Naive thymus-derived CD4-positive, alpha-beta T cell (primary cell): ENCODE data around the gene THBS3. TPM values are rescaled to one million over a fixed set of nuclear protein-coding genes. Genes with fewer than 3 reads are reported as not detected.
"Not testable (repeated sequence)": the region's sequence is repeated elsewhere in the genome, so short reads cannot be mapped to it uniquely, and the experiment has no call there.

Experiments used
- ATAC-seq: fragments of 150-1000 bp; cut with Tn5 transposase; 2 replicates; pipeline ENCODE4 v1.10.0; 2021; ENCODE audit warnings: mild to moderate bottlenecking, moderate library complexity
- CTCF ChIA-PET: fragments of 350-600 bp; sonication (Branson Sonifier 250); formaldehyde crosslinking; loops from one replicate; lab custom pipeline; 2021; ENCODE audit warnings: antibody characterized with exemption; lab: Charles Lee
- POLR2A ChIA-PET: fragments of 350-600 bp; sonication (Branson Sonifier 250); formaldehyde crosslinking; loops from one replicate; lab custom pipeline; 2021; ENCODE audit warnings: antibody characterized with exemption, inconsistent platforms; lab: Charles Lee
- DNase-seq, 9 donors: peaks; one replicate each; pipeline versions ENCODE4 v3.0.0 to v3.0.0-alpha.2; 2020 to 2022; ENCODE audit warnings: mixed read lengths in 1 of 9
- H3K27ac ChIP-seq: one replicate; pipeline ENCODE4 v1.7.0; 2013; ENCODE audit warnings: mild to moderate bottlenecking, low read depth, low read length, moderate library complexity
- H3K27me3 ChIP-seq, 2 donors: one replicate each; pipeline ENCODE4 v1.7.0; 2013; ENCODE audit warnings: low read length in 2 of 2, mild to moderate bottlenecking in 2 of 2, moderate library complexity in 2 of 2; ENCODE audit not compliant: control insufficient read depth in 2 of 2, insufficient read depth in 2 of 2
- H3K36me3 ChIP-seq, 3 experiments: 1 replicate in 2 of 3; 2 replicates in 1 of 3; pipeline ENCODE4 v1.7.0; 2013; ENCODE audit warnings: low read length in 3 of 3, mild to moderate bottlenecking in 3 of 3, moderate library complexity in 1 of 3; ENCODE audit not compliant: insufficient read depth in 3 of 3, control insufficient read depth in 2 of 3
- H3K4me1 ChIP-seq, 2 donors: one replicate each; pipeline ENCODE4 v1.7.0; 2013; ENCODE audit warnings: low read length in 2 of 2, mild to moderate bottlenecking in 2 of 2, moderate library complexity in 1 of 2; ENCODE audit not compliant: control insufficient read depth in 2 of 2, insufficient read depth in 2 of 2
- H3K4me3 ChIP-seq: 2 replicates; pipeline ENCODE4 v1.7.0; 2013; ENCODE audit warnings: mild to moderate bottlenecking, low read length
- H3K9me3 ChIP-seq, 3 experiments: 1 replicate in 2 of 3; 2 replicates in 1 of 3; pipeline ENCODE4 v1.7.0; 2013; ENCODE audit warnings: low read length in 3 of 3; ENCODE audit not compliant: control insufficient read depth in 2 of 3
- H3K27ac Mint-ChIP-seq, 9 donors: one replicate each; pipeline ENCODE4 v1.8.0; 2020 to 2022; ENCODE audit warnings: mixed read lengths in 9 of 9, mild to moderate bottlenecking in 8 of 9, moderate library complexity in 5 of 9, inconsistent platforms in 2 of 9
- H3K27me3 Mint-ChIP-seq, 5 donors: one replicate each; pipeline ENCODE4 v1.8.0; 2021 to 2022; ENCODE audit warnings: mixed read lengths in 5 of 5, mild to moderate bottlenecking in 1 of 5
- H3K36me3 Mint-ChIP-seq, 5 donors: one replicate each; pipeline ENCODE4 v1.8.0; 2020 to 2022; ENCODE audit warnings: mixed read lengths in 5 of 5, mild to moderate bottlenecking in 3 of 5, inconsistent platforms in 1 of 5
- H3K4me1 Mint-ChIP-seq, 7 donors: one replicate each; pipeline ENCODE4 v1.8.0; 2020 to 2022; ENCODE audit warnings: mixed read lengths in 7 of 7, mild to moderate bottlenecking in 3 of 7, inconsistent platforms in 1 of 7
- H3K4me3 Mint-ChIP-seq, 10 donors: one replicate each; pipeline ENCODE4 v1.8.0; 2020 to 2022; ENCODE audit warnings: mild to moderate bottlenecking in 10 of 10, mixed read lengths in 10 of 10, moderate library complexity in 6 of 10, inconsistent platforms in 2 of 10
- H3K9me3 Mint-ChIP-seq, 11 donors: one replicate each; pipeline ENCODE4 v1.8.0; 2020 to 2022; ENCODE audit warnings: mixed read lengths in 11 of 11, mild to moderate bottlenecking in 4 of 11, inconsistent platforms in 1 of 11, moderate library complexity in 1 of 11
- intact Hi-C, 2 donors: fragments of 100-400 bp; cut with micrococcal nuclease; formaldehyde crosslinking; loops; one replicate each; pipeline ENCODE4 v1.15.1; 2023
- polyA plus RNA-seq, 2 donors: library from polyadenylated mRNA; unstranded; fragments of 300-500 nt; fragmentation: Illumina TruSeq; gene quantifications; one replicate each; pipeline ENCODE4 v1.2.3, GENCODE V29; 2021
- total RNA-seq, 6 experiments: library from RNA in 5 of 6; stranded (reverse) in 5 of 6; gene quantifications; 1 replicate in 5 of 6; 2 replicates in 1 of 6; pipeline ENCODE4 v1.2.3 and lab custom pipeline; 2021 to 2026

THBS3 gene
- total and polyA plus RNA-seq, 7 experiments from 2014 or later, result 0.87 to 35.9 (median 26.8) TPM

- CTCF ChIA-PET, result interaction anchor here (0.7 to 6.4 kb wide), 14 partner anchors 15 to 163 kb away, joined by 3 to 86 read pairs (median 4); partner anchors contain the start of genes CLK2, MTX1, THBS3 and TRIM46
- Histone ChIP-seq H3K27ac (peak overlapping the region; percentile 75), H3K27me3 (no peaks in the 10 kb centered on the region), H3K4me1 (peaks cover 11 to 15% of the 10 kb centered on the region in 2 donors), H3K36me3 (no peaks in the 10 kb centered on the region), H3K4me3 (peak overlapping the region; percentile 75), H3K9me3 (no peaks in the 10 kb centered on the region)
- POLR2A ChIA-PET, result interaction anchor here (0.7 to 6.8 kb wide), 11 partner anchors 7 to 270 kb away, joined by 3 to 63 read pairs (median 6); partner anchors contain the start of genes KRTCAP2, MTX1, PBXIP1 and THBS3
- Mint-ChIP-seq H3K27me3 (peaks cover 0 to 2% (median 0%) of the 10 kb centered on the region in 5 donors), H3K4me1 (peaks cover 14 to 26% (median 19%) of the 10 kb centered on the region in 7 donors), H3K27ac (peak overlapping the region; percentile 77 to 97 (median 88)), H3K9me3 (no peaks in the 10 kb centered on the region), H3K36me3 (peaks cover 0 to 4% (median 0%) of the 10 kb centered on the region in 5 donors), H3K4me3 (peak overlapping the region; percentile 79 to 95 (median 88))
- peak; percentile 60 for ATAC-seq
- peak; percentile 64 to 87 (median 84) for DNase-seq
- intact Hi-C loops, result loop anchor here (1.0 to 5.0 kb wide), 9 partner anchors 18 to 619 kb away; partner anchors contain the start of genes ADAR (in 1 of the 2), MTX1 (in 1 of the 2), PMVK (in 1 of the 2) and SLC50A1 (in 1 of the 2)
Measured at GRCh38 chr1:155226188-155226909, 18.7 kb upstream of the THBS3 start.

- POLR2A ChIA-PET, result interaction anchor here (1.6 to 6.8 kb wide), 2 partner anchors 18 to 32 kb away, joined by 6 to 63 read pairs; partner anchors contain the start of genes MTX1 and THBS3
- H3K4me3 ChIP-seq, ATAC-seq, H3K27ac ChIP-seq, H3K9me3 Mint-ChIP-seq, H3K36me3 ChIP-seq, H3K36me3 Mint-ChIP-seq, H3K9me3 ChIP-seq, DNase-seq, H3K27me3 Mint-ChIP-seq, H3K27me3 ChIP-seq: not testable (repeated sequence)
- CTCF ChIA-PET, result interaction anchor here (0.5 to 6.4 kb wide), 7 partner anchors 18 to 1096 kb away, joined by 3 to 86 read pairs (median 4); partner anchors contain the start of genes KRTCAP2, MTX1 and THBS3
- Mint-ChIP-seq H3K4me1 (peaks cover 14 to 32% (median 19%) of the 10 kb centered on the region in 7 donors), H3K27ac (peak overlapping the region in 5 of 9 donors; percentile 19 to 92 (median 56)), H3K4me3 (peak overlapping the region in 2 of 10 donors; percentile 29 to 89)
- intact Hi-C loops, result loop anchor here in 1 of 2 donors (5.0 kb wide), 2 partner anchors 288 to 618 kb away; partner anchors contain the start of genes ADAR and PMVK
- peaks cover 11 to 15% of the 10 kb centered on the region in 2 donors for H3K4me1 ChIP-seq
Measured at GRCh38 chr1:155225404-155225759, 17.7 kb upstream of the THBS3 start.

- CTCF ChIA-PET, result interaction anchor here (0.7 to 6.4 kb wide), 2 partner anchors 16 to 50 kb away, joined by 3 to 86 read pairs; partner anchors contain the start of genes KRTCAP2, MTX1 and THBS3
- ATAC-seq (no peak), DNase-seq (no peak)
- H3K27me3 ChIP-seq, result no peaks in the 10 kb centered on the region
- intact Hi-C loops, result no loop called here
- no peak overlapping the region for H3K4me3 Mint-ChIP-seq
- H3K36me3 Mint-ChIP-seq, result peaks cover 0 to 5% (median 0%) of the 10 kb centered on the region in 5 donors
- H3K9me3 Mint-ChIP-seq, result peaks cover 0 to 5% (median 0%) of the 10 kb centered on the region in 11 donors
- peaks cover 0 to 2% (median 0%) of the 10 kb centered on the region in 5 donors for H3K27me3 Mint-ChIP-seq
- no peak overlapping the region for H3K27ac Mint-ChIP-seq
- peaks cover 23 to 48% (median 31%) of the 10 kb centered on the region in 7 donors for H3K4me1 Mint-ChIP-seq
- no peaks in the 10 kb centered on the region for H3K36me3 ChIP-seq
- H3K9me3 ChIP-seq, result no peaks in the 10 kb centered on the region
- H3K4me3 ChIP-seq, result no peak overlapping the region
- POLR2A ChIA-PET, result interaction anchor here (0.6 to 6.8 kb wide), 3 partner anchors 12 to 433 kb away, joined by 3 to 63 read pairs (median 4); partner anchors contain the start of genes MTX1 and THBS3
- H3K27ac ChIP-seq, result no peak overlapping the region
- peaks cover 10 to 13% of the 10 kb centered on the region in 2 donors for H3K4me1 ChIP-seq
Measured at GRCh38 chr1:155223047-155223446, 15.3 kb upstream of the THBS3 start.

- peaks cover 7 to 30% (median 13%) of the 10 kb centered on the region in 7 donors for H3K4me1 Mint-ChIP-seq
- peak overlapping the region in 1 of 10 donors; percentile 51 for H3K4me3 Mint-ChIP-seq
- intact Hi-C loops, H3K27ac ChIP-seq, H3K9me3 Mint-ChIP-seq, DNase-seq, H3K4me3 ChIP-seq, H3K27me3 ChIP-seq, H3K36me3 ChIP-seq, ATAC-seq, H3K27me3 Mint-ChIP-seq, H3K4me1 ChIP-seq, POLR2A ChIA-PET, H3K9me3 ChIP-seq, H3K36me3 Mint-ChIP-seq: not testable (repeated sequence)
- peak overlapping the region in 2 of 9 donors; percentile 21 to 78 for H3K27ac Mint-ChIP-seq
- CTCF ChIA-PET, result interaction anchor here (1.9 kb wide), 1 partner anchor 13 kb away, joined by 4 read pairs; the partner anchor contains the start of gene THBS3
Measured at GRCh38 chr1:155220211-155220965, 12.7 kb upstream of the THBS3 start.

GRCh38 chr1:155219592-155220031, 11.9 kb upstream of the THBS3 start:
- ATAC-seq, result peak; percentile 85
- H3K9me3 Mint-ChIP-seq, result peaks cover 0 to 5% (median 0%) of the 10 kb centered on the region in 11 donors
- POLR2A ChIA-PET, result interaction anchor here (0.7 to 2.1 kb wide), 4 partner anchors 8 to 57 kb away, joined by 3 to 8 read pairs (median 3); partner anchors contain the start of gene MTX1

More at GRCh38 chr1:155219592-155220031, 11.9 kb upstream of the THBS3 start:
- no peaks in the 10 kb centered on the region for H3K27me3 Mint-ChIP-seq
- no peak for DNase-seq
- Histone ChIP-seq H3K27me3 (no peaks in the 10 kb centered on the region), H3K4me1 (no peaks in the 10 kb centered on the region), H3K36me3 (no peaks in the 10 kb centered on the region), H3K9me3 (no peaks in the 10 kb centered on the region), H3K4me3 (no peak overlapping the region), H3K27ac (no peak overlapping the region)
- intact Hi-C loops, result loop anchor here in 1 of 2 donors (1.0 kb wide), 2 partner anchors 10 to 22 kb away; a partner anchor contains a TSS
- peak overlapping the region in 3 of 9 donors; percentile 5 to 78 (median 56) for H3K27ac Mint-ChIP-seq
- peaks cover 0 to 8% (median 0%) of the 10 kb centered on the region in 5 donors for H3K36me3 Mint-ChIP-seq
- peaks cover 7 to 36% (median 14%) of the 10 kb centered on the region in 7 donors for H3K4me1 Mint-ChIP-seq
- H3K4me3 Mint-ChIP-seq, result peak overlapping the region in 1 of 10 donors; percentile 51
- CTCF ChIA-PET, result interaction anchor here (0.6 to 1.9 kb wide), 3 partner anchors 12 to 207 kb away, joined by 3 to 4 read pairs (median 3); partner anchors contain the start of gene THBS3
